K562 (cell line): Measurements from ENCODE around the gene BNIPL. TPM values are rescaled to one million over a fixed set of nuclear protein-coding genes. Genes with fewer than 3 reads are reported as not detected.

Source experiments
- CREB3 ChIP-seq: fragments of 450-650 bp; conservative IDR thresholded peaks from 2 replicates; pipeline ENCODE4 v1.6.1; 2016; ENCODE audit warnings: missing genetic modification characterization, low read depth, mild to moderate bottlenecking, missing compliant biosample characterization, moderate library complexity
- ERF ChIP-seq: fragments of 450-650 bp; formaldehyde crosslinking; IDR thresholded peaks from 2 replicates; pipeline ENCODE4 v1.4.0; 2020; ENCODE audit warnings: mild to moderate bottlenecking, mixed read lengths
- HDAC8 ChIP-seq: fragments of 450-650 bp; IDR thresholded peaks from 2 replicates; pipeline ENCODE4 v1.6.1; 2016; ENCODE audit warnings: mild to moderate bottlenecking, missing genetic modification characterization, moderate library complexity, missing compliant biosample characterization
- MYNN ChIP-seq, 2 experiments: sonication (generic); formaldehyde crosslinking in 1 of 2; IDR thresholded peaks; 2 replicates each; pipeline versions ENCODE4 v1.5.0 to v1.6.1; 2016 to 2020; ENCODE audit warnings: antibody characterized with exemption in 1 of 2, missing genetic modification reagents in 1 of 2
- SIN3A ChIP-seq, 2 experiments: fragments of 150-350 bp in 1 of 2; IDR thresholded peaks; 2 replicates each; pipeline ENCODE4 v1.6.1; 2011 to 2016; ENCODE audit warnings: borderline replicate concordance in 2 of 2, low read depth in 2 of 2, low read length in 2 of 2, mild to moderate bottlenecking in 2 of 2, moderate library complexity in 2 of 2; ENCODE audit not compliant: control insufficient read depth in 1 of 2
- ZFP1 ChIP-seq: fragments of 450-650 bp; formaldehyde crosslinking; IDR thresholded peaks from 2 replicates; pipeline ENCODE4 v1.4.0; 2020; ENCODE audit warnings: mild to moderate bottlenecking, mixed read lengths
- polyA plus RNA-seq, 8 experiments: library from polyadenylated mRNA; depleted of rRNA in 4 of 8; stranded (reverse) in 5 of 8; unstranded in 3 of 8; fragments of >200 nt; fragmentation: Nextera tagmentation in 2 of 8; fragmentation: Illumina TruSeq in 1 of 8; extraction: Ambion mirVana in 2 of 8; extraction: Trizol in 1 of 8; gene quantifications; 2 replicates each; pipeline versions ENCODE4 v1.2.1 to v1.2.3, GENCODE V29; 2011 to 2014; ENCODE audit warnings: inconsistent platforms in 1 of 8, missing spikeins in 1 of 8
- total RNA-seq, 7 experiments: library from RNA; depleted of rRNA in 6 of 7; stranded (reverse); fragments of >200 nt in 6 of 7; fragmentation: Illumina TruSeq in 2 of 7; extraction: Trizol in 2 of 7; gene quantifications; 2 replicates each; pipeline versions ENCODE4 v1.2.1 to v1.2.3, GENCODE V29; 2011 to 2021; ENCODE audit warnings: low replicate concordance in 1 of 7
- TF ChIP-seq, protein P1 (sequence below): fragments of 250-450 bp; sonication (Bioruptor Pico); IDR thresholded peaks from 2 replicates; pipeline ENCODE4 v1.8.0; 2021; ENCODE audit warnings: moderate library complexity, mild to moderate bottlenecking, inconsistent platforms
- TF ChIP-seq, protein P2 (sequence below), 2 experiments: IDR thresholded peaks; 2 replicates each; pipeline ENCODE4 v1.6.1; 2012; ENCODE audit warnings: improper control_type of control experiment in 2 of 2, low read depth in 2 of 2, low read length in 2 of 2, borderline replicate concordance in 1 of 2
- TF ChIP-seq, protein P3 (sequence below): fragments of 450-650 bp; IDR thresholded peaks from 2 replicates; pipeline ENCODE4 v1.6.1; 2018; ENCODE audit not compliant: partially characterized antibody
- TF ChIP-seq, protein P4 (sequence below): fragments of 450-650 bp; IDR thresholded peaks from 2 replicates; pipeline ENCODE4 v1.7.1; 2018; ENCODE audit warnings: mild to moderate bottlenecking, low read depth; ENCODE audit not compliant: partially characterized antibody

The BNIPL gene
- total and polyA plus RNA-seq, 9 of the 15 experiments (the other 6 are each of a cell fraction or from before 2014, with no cell fraction given), result 0.08 to 1.4 (median 0.68) TPM

DNA sequence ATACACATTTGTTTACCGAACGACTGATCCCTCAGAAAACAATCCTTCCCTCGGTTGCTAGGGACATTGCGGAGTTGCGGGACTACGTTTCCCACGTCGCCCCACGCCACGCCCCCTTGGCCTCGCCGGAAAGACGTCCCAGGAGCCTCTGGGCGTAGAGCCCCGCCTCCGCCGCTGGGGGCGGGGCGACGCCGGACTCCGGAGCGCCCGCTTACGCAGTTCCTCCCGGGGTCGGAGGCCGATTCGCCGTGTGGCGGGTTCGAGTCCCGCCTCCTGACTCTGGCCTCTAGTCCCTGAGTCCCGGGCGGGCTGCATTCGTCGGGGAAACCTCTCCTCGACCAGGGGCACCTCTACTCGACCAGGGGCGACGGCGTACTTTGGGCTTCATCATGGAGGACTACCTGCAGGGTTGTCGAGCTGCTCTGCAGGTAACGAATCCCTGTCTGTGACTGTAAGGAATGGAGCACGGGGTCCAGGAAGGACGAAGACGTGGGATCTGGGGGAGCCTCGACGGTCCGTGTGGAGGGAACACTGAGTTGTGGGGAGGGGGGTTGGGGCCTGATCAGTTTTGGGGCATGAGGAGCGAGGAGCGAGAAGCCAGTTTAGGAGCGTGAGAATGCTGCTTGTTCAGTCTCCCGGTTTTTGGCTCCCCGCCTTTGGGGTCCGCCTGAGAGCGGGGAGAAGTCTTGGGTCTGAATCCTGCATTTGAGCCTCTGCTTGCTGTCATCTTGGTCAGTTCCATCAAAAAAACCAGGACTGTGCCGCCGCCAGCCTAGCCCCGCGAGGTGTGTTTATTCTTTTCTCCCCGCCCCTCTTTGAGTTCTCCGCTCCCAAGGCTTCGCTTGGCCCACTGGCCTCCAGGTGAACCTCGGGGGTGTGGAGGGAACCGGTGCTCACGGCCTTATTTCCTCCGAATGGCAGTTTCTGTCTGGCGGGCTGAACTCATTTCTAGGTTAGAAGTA, 27.9 kb upstream of the BNIPL start, which contains the start of gene PRUNE1 (continued):
- TF ChIP-seq, protein P1, sequence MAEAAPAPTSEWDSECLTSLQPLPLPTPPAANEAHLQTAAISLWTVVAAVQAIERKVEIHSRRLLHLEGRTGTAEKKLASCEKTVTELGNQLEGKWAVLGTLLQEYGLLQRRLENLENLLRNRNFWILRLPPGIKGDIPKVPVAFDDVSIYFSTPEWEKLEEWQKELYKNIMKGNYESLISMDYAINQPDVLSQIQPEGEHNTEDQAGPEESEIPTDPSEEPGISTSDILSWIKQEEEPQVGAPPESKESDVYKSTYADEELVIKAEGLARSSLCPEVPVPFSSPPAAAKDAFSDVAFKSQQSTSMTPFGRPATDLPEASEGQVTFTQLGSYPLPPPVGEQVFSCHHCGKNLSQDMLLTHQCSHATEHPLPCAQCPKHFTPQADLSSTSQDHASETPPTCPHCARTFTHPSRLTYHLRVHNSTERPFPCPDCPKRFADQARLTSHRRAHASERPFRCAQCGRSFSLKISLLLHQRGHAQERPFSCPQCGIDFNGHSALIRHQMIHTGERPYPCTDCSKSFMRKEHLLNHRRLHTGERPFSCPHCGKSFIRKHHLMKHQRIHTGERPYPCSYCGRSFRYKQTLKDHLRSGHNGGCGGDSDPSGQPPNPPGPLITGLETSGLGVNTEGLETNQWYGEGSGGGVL, result no peak
- TF ChIP-seq ERF (CRISPR knock-in tag) (no peak), HDAC8 (tag) (no peak), MYNN (IDR thresholded peaks at IDR 0.05) (no peak), MYNN (CRISPR knock-in tag; IDR thresholded peaks at IDR 0.05) (no peak), ZFP1 (CRISPR knock-in tag) (no peak), SIN3A (IDR thresholded peaks at IDR 0.05; ENCODE audit: borderline replicate concordance in 2 of 2, control insufficient read depth in 1 of 2, low read depth in 2 of 2, low read length in 2 of 2) (peak; percentile 57 to 70; a peak in 2 of 4 replicates), CREB3 (tag) (no peak)
- TF ChIP-seq, protein P2, sequence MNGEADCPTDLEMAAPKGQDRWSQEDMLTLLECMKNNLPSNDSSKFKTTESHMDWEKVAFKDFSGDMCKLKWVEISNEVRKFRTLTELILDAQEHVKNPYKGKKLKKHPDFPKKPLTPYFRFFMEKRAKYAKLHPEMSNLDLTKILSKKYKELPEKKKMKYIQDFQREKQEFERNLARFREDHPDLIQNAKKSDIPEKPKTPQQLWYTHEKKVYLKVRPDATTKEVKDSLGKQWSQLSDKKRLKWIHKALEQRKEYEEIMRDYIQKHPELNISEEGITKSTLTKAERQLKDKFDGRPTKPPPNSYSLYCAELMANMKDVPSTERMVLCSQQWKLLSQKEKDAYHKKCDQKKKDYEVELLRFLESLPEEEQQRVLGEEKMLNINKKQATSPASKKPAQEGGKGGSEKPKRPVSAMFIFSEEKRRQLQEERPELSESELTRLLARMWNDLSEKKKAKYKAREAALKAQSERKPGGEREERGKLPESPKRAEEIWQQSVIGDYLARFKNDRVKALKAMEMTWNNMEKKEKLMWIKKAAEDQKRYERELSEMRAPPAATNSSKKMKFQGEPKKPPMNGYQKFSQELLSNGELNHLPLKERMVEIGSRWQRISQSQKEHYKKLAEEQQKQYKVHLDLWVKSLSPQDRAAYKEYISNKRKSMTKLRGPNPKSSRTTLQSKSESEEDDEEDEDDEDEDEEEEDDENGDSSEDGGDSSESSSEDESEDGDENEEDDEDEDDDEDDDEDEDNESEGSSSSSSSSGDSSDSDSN (IDR thresholded peaks at IDR 0.05; ENCODE audit: borderline replicate concordance in 1 of 2, low read depth in 2 of 2, low read length in 2 of 2), result 0 out of 4 replicates have a peak, but pooled peaks of 1 of the 2 experiments have one; percentile 62
- TF ChIP-seq, protein P3, sequence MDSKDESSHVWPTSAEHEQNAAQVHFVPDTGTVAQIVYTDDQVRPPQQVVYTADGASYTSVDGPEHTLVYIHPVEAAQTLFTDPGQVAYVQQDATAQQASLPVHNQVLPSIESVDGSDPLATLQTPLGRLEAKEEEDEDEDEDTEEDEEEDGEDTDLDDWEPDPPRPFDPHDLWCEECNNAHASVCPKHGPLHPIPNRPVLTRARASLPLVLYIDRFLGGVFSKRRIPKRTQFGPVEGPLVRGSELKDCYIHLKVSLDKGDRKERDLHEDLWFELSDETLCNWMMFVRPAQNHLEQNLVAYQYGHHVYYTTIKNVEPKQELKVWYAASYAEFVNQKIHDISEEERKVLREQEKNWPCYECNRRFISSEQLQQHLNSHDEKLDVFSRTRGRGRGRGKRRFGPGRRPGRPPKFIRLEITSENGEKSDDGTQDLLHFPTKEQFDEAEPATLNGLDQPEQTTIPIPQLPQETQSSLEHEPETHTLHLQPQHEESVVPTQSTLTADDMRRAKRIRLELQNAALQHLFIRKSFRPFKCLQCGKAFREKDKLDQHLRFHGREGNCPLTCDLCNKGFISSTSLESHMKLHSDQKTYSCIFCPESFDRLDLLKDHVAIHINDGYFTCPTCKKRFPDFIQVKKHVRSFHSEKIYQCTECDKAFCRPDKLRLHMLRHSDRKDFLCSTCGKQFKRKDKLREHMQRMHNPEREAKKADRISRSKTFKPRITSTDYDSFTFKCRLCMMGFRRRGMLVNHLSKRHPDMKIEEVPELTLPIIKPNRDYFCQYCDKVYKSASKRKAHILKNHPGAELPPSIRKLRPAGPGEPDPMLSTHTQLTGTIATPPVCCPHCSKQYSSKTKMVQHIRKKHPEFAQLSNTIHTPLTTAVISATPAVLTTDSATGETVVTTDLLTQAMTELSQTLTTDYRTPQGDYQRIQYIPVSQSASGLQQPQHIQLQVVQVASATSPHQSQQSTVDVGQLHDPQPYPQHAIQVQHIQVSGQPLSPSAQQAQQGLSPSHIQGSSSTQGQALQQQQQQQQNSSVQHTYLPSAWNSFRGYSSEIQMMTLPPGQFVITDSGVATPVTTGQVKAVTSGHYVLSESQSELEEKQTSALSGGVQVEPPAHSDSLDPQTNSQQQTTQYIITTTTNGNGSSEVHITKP, result peak; percentile 19
- TF ChIP-seq, protein P4, sequence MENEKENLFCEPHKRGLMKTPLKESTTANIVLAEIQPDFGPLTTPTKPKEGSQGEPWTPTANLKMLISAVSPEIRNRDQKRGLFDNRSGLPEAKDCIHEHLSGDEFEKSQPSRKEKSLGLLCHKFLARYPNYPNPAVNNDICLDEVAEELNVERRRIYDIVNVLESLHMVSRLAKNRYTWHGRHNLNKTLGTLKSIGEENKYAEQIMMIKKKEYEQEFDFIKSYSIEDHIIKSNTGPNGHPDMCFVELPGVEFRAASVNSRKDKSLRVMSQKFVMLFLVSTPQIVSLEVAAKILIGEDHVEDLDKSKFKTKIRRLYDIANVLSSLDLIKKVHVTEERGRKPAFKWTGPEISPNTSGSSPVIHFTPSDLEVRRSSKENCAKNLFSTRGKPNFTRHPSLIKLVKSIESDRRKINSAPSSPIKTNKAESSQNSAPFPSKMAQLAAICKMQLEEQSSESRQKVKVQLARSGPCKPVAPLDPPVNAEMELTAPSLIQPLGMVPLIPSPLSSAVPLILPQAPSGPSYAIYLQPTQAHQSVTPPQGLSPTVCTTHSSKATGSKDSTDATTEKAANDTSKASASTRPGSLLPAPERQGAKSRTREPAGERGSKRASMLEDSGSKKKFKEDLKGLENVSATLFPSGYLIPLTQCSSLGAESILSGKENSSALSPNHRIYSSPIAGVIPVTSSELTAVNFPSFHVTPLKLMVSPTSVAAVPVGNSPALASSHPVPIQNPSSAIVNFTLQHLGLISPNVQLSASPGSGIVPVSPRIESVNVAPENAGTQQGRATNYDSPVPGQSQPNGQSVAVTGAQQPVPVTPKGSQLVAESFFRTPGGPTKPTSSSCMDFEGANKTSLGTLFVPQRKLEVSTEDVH, result peak; percentile 18
